ENCODE data around the gene FBXW7.

Gene FBXW7

DNA sequence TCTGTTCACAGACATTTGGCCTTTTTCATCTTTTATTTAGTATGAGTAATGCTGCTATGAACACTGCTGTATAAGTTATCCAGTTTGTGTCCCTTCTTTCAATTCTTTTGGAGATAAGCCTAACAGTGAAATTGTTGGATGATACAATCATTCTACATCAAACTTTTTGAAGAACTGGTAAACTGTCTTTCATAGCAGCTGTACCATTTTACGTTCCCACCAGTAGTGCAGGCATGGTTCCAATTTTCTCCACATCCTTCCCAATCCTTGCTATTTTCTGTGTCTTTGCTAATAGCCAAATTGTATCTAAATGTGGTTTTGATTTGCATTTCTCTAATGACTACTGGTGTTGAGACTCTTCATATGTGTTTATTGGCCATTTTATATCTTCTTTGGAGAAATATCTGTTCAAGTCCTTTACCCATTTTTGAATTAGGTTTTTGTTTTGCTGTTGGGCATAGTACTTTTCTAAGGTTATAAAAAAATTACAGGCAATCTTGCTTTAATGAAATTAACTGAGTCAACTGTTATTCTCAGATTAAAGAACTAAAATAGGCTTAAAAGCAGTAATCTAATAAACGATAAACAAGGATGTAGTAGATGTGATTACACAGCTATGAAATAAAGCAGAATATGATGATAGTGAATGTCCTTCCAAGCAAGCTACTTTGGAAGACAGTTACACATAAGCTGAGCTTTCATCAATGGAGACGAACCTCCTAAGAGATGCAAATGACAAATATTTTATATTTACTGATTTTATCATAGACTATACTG lies 57.2 kb downstream of the FBXW7 start:
- TF ChIP-seq, protein P1, sequence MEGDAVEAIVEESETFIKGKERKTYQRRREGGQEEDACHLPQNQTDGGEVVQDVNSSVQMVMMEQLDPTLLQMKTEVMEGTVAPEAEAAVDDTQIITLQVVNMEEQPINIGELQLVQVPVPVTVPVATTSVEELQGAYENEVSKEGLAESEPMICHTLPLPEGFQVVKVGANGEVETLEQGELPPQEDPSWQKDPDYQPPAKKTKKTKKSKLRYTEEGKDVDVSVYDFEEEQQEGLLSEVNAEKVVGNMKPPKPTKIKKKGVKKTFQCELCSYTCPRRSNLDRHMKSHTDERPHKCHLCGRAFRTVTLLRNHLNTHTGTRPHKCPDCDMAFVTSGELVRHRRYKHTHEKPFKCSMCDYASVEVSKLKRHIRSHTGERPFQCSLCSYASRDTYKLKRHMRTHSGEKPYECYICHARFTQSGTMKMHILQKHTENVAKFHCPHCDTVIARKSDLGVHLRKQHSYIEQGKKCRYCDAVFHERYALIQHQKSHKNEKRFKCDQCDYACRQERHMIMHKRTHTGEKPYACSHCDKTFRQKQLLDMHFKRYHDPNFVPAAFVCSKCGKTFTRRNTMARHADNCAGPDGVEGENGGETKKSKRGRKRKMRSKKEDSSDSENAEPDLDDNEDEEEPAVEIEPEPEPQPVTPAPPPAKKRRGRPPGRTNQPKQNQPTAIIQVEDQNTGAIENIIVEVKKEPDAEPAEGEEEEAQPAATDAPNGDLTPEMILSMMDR (IDR thresholded peaks at IDR 0.05; ENCODE audit: insufficient read depth, missing control alignments) = no peak
- no peak for DNase-seq (ENCODE audit: insufficient read length, low spot score)
- FAIRE-seq = peak; percentile 67

DNA sequence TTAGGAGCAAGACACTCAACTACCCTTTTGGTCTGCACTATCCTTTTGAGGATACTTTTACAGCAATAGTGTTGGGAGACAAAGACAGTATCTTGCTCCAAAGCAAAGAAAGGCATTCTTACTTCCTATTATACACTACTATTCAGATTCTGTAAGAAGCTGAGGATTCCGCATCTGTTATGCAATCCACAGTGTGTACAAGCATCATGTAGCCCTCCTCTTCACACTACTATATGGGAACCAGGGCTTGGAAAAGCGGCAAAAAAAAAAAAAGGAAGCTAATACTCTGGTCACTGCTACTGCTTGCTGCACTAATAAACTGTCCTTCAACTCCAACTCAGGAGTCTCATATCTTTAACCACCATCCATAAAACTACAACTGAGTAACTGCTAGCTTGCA lies 59.1 kb downstream of the FBXW7 start:
- DNase-seq (ENCODE audit: insufficient read length, low spot score) (no peak), FAIRE-seq (no peak)
- TF ChIP-seq, protein P1 (IDR thresholded peaks at IDR 0.05; ENCODE audit: insufficient read depth, missing control alignments) = no peak

DNA sequence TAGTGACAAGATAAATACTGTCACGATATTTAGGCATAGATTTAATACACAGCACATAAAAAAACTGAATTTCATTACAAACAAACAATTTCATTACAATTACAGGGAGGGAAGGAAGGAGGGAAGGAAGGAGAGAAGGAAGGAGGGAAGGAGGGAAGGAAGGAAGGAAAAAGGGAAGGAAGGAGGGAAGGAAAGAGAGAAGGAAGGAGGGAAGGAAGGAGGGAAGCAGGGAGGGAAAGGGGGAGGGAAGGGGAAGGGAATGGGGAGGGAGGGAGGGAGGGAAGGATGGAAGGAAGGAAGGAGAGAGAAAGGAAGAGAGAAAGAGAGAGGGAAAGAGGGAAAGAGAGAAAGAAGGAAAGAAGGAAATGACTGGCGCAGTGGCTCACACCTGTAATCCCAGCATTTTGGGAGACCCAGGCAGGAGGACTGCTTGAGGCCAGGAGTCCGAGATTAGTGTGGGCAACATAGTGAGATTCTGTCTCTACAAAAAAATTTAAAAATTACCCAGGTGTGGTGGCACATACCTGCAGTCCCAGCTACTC lies 64.6 kb downstream of the FBXW7 start:
- TF ChIP-seq, protein P1 (IDR thresholded peaks at IDR 0.05; ENCODE audit: insufficient read depth, missing control alignments) = no peak
- FAIRE-seq = no peak

DNA sequence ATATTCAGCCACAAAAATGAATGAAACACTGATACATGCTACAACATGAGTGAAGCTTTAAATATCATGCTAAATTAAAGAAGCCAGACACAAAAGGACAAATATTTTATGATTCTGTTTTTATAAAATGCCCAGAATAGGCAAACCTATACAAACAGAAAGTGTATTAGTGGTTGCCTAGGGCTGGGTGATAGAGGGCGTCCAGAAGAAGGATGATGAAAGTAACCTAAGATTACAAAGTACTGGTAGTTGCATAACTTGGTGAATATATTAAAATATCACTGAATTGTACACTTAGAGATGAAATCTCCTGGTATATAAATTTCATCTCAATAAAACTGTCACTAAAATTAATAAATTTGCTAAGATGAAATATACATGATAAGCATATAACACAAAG lies 67.5 kb downstream of the FBXW7 start:
- TF ChIP-seq, protein P1 (IDR thresholded peaks at IDR 0.05; ENCODE audit: insufficient read depth, missing control alignments) = no peak
- DNase-seq (ENCODE audit: insufficient read length, low spot score) (no peak), FAIRE-seq (no peak)

More for the DNA sequence above, 64.6 kb downstream of the FBXW7 start:
- DNase-seq (ENCODE audit: insufficient read length, low spot score) = no peak

DNA sequence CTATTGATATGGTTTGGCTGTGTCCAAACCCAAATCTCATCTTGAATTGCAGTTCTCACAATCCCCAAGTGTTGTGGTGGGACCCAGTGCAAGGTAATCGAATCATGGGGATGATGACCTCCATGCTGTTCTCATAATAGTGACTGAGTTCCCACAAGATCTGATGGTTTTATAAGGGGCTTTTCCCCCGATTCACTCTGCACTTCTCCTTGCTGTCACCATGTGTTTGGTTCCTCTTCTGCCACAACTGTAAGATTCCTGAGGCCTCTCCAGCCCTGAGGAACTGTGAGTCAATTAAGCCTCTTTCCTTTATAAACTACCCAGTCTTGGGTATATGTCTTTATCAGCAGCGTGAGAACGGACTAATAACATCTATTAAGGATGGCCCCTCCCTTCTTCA lies 68.8 kb downstream of the FBXW7 start:
- FAIRE-seq (no peak), DNase-seq (ENCODE audit: insufficient read length, low spot score) (no peak)
- TF ChIP-seq, protein P1 (IDR thresholded peaks at IDR 0.05; ENCODE audit: insufficient read depth, missing control alignments) = no peak

DNA sequence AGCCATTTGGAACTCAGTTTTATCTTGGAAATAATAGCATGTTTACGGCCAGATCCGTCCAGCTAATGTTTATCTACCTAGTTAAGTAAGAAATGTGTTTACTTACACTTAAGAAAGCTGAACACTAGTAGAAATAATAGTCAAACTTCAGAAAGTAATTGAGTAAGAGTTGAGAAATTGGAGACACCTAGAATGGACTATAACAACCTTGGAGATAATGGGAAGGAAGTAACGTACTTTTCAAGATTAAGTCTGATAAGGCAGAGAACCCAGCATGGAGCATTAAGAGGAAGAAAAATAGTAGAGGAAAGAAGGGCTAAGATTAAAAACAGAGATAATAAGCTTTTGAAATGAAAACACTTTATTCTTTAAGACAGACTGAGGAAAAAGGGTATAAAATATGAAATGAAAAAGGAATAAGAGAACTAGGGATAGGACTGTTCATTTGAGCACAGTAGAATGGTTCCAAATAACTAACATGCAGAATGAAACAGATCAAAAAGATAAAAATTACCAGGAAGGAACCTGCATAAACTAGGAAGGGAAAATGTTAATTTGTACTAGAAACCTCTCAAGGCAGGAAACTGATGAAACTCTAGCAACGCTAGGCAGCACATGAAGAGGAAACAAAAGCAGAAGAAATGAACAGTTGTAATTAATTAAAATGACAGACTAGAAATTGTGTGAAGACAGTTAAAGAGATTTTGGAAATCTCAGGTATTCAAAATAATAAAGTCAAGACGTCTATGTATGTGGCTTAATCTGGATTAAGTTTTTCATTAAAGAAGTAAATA lies 71.7 kb downstream of the FBXW7 start:
- TF ChIP-seq, protein P1 (IDR thresholded peaks at IDR 0.05; ENCODE audit: insufficient read depth, missing control alignments) = no peak
- no peak for FAIRE-seq
- DNase-seq (ENCODE audit: insufficient read length, low spot score) = no peak
